ENCODE measurements around the gene KAT2A. TPM values are rescaled to one million over a fixed set of nuclear protein-coding genes. Genes with fewer than 3 reads are reported as not detected.

KAT2A gene
- 6.3 and 14.2 TPM in 2 replicates for total RNA-seq

DNA sequence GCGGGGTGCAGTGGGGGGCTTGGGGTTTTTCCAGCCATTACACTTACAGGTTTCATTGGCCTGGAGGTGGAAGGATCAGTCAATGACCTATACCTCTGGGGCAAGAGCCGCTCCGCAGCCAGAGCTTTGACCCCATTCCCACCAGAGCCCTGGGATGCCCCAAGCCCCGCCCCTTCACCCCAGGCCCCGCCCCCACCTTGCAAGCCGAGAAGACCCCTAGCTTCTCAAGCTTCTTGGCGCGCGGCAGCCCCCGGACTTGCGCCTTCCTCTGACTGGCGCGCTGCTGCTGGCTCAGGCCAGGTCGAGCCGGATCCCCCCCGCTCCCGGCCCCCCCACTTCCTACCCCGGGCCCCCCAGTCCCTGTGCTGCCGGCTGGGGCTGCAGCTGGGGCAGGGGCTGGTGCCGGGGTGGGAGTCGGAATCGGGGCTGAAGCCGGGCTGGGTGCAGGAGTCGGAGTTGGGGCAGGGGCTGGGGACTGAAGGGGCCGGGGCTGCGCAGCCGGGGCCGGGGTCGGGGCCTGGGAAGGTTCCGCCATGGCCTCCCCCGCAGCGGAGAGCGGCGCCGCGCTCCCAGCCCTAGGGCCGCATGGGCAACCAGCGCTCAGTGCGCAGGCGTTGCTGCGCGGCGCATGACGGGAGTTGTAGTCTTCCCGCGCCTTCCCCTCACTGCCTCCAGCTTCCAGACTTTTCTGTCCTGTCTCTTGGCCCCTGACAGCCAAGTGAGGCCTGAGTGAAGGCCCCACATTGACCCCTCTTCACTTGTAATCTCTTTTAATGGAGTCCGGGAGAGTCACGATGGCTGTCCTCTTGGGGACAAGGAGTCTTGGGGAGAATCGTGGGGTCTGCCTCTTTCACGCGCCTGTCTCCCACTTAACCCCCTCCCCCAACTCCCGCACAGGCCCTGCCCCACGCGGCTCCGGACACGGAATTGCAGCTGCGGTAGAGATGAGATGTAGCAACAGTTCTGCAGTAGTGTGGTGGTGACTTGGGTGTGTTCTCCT, at the start of gene KAT2A:
TSS of gene KAT2A (minus strand) at position 598 of the 1,000 bp plus-strand sequence. CDS start at position 535, 63 bp downstream.

DNA sequence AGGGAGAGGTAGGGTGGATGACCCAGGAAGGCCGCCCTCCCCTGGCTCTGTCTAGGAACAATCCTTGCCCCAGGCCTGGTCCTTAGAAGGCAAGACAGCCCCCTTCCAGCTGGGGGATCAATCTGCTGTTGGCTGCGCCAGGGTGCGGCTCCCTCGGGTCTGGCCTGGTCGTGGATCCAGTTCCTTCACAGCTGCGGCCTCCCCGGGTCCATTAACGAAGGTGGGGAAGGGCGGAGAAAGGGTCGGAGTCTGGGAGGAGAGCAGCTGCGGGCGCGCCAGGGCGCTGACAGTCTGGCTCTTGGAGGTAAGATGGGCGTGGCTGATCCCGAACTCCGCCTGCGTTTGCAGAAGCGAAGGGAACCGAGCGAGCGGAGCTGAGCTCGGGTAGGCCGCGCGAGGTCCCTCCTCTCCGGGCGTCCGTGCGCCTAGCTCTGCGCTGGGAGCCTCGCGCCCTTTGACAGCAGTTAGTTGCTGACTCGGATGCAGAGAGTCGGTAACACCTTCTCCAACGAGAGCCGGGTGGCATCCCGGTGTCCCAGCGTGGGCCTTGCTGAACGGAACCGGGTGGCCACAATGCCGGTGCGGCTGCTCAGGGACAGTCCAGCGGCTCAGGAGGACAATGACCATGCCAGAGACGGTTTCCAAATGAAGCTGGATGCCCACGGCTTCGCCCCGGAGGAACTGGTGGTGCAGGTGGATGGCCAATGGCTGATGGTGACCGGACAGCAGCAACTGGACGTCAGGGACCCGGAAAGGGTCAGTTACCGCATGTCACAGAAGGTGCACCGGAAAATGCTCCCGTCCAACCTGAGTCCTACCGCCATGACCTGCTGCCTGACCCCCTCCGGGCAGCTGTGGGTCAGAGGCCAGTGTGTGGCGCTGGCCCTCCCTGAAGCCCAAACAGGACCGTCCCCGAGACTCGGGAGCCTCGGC, 1.5 kb upstream of the KAT2A start, which contains the start of gene HSPB9:
TSS of gene HSPB9 (plus strand) at position 434 of the 933 bp plus-strand sequence. CDS start at position 481, 47 bp downstream.

DNA sequence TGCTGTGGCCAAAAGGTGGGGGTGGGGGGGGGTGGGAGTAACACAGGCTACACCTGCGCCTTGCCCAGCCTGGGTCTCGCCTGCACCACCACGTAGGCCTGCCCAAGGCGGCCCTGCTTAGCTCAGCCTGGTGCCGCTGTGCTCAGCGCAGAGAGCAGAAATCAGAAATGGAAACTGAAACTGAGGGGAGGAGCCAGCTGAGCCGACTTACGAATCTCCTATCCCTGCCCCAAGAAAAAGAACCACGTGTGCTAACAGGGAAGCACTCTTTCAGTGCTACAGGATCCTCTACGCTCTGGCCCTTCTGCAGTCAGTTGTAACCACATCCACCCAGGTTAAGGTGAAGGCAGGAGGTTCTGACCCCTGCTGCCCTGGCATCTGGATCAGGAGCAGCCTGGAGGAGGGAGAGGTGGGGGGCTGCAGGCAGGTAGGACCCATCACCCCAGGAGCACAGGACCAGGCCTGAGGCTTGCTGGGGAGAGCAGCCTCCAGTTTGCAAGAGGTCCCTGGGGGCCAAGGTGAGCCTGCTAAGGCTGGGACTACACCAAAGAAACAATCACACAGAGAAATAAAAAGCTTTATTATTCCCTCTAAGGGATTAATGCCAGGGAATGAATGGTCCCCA, 8.5 kb downstream of the KAT2A start, which contains the start of gene DHX58:
TSS of gene DHX58 (minus strand) at position 163 of the 625 bp plus-strand sequence. CDS start 822 bp downstream, outside the sequence.

DNA sequence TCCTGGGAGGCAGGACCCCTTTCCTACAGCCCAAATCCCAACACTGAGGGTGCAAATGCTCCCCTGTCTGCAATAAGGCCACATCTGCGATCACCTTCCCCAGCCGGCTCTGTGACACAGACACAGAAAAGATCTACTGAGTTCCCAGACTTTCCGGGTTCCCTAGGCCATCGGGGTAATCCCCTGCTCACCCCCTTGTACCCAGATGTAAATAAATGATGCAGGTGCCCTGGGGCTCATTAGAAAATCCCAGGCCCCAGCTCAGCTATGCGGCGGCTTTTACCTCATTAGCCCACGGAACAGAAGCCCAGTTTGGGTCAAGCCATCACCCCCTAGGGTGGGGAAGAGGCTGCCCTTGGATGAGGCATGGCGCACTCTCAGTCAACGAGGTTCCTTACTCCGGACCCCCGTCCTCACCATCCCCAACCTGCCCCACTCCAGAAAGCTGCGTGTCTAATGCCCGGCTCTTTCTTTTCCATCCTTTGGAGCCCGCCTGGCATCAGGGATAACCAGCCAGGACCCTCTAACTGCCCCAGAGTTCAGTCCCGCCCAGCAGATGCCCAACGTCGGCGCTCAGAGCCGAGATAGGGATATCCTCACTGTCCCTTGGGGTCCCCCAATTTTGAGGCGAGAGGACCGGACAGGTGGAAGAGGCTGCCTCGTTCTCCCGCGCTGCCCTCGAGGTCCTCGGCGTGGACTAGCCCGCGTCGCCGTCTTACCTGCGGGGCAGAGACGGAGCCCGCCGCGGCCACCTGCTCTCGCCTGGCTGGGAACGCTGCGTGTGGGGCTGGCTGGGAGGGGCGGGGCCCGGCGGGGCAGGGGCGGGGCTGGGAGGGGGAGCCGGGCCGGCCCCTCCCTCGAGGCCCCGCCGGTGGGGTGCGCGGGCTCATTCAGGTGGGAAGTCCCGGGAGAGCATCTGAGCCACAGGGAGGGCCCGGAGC, 23.2 kb downstream of the KAT2A start, which contains the start of gene ZNF385C:
TSS of gene ZNF385C (minus strand) at position 783 of the 941 bp plus-strand sequence. CDS start 35,417 bp downstream, outside the sequence.

Other genes with a start within 250 kb of the KAT2A start
- gene ACLY, start 202.4 kb downstream of the KAT2A start, total RNA-seq = 180 and 217 TPM in 2 replicates
- 0.19 TPM in 1 of 2 replicates, not detected in the other for gene ODAD4, start 190.8 kb downstream of the KAT2A start, total RNA-seq
- 43.5 and 59.5 TPM in 2 replicates for gene CNP, start 154.6 kb downstream of the KAT2A start, total RNA-seq
- 69.1 and 88.2 TPM in 2 replicates for gene DNAJC7, start 103.9 kb downstream of the KAT2A start, total RNA-seq
- gene NKIRAS2, start 101.3 kb downstream of the KAT2A start, total RNA-seq = 27.0 and 31.0 TPM in 2 replicates
- 0.16 and 0.25 TPM in 2 replicates for gene C17orf113, start 70.8 kb downstream of the KAT2A start, total RNA-seq
- not detected in 2 replicates for gene ZNF385C, start 22.9 kb downstream of the KAT2A start, total RNA-seq
- 10.2 and 10.4 TPM in 2 replicates for gene DHX58, start 8.7 kb downstream of the KAT2A start, total RNA-seq
- not detected in 2 replicates for gene HSPB9, start 1.4 kb upstream of the KAT2A start, total RNA-seq
- 81.1 and 94.0 TPM in 2 replicates for gene RAB5C, start 33.6 kb upstream of the KAT2A start, total RNA-seq
- under 0.01 and 0.19 TPM in 2 replicates for gene KCNH4, start 59.8 kb upstream of the KAT2A start, total RNA-seq
- gene HCRT, start 64.1 kb upstream of the KAT2A start, total RNA-seq = not detected in 2 replicates
- gene GHDC, start 73.1 kb upstream of the KAT2A start, total RNA-seq = 11.7 and 23.6 TPM in 2 replicates
- 23.0 and 33.6 TPM in 2 replicates for gene STAT5B, start 155.0 kb upstream of the KAT2A start, total RNA-seq
- gene STAT5A, start 167.1 kb upstream of the KAT2A start, total RNA-seq = 28.2 and 36.4 TPM in 2 replicates